Transverse colon (tissue), 3 donors: ENCODE measurements around the gene AGPAT2.

Experiments used
- EP300 ChIP-seq: sonication (generic); formaldehyde crosslinking; IDR thresholded peaks from one replicate; pipeline ENCODE4 v1.6.1; 2017; ENCODE audit warnings: antibody characterized with exemption, low read depth
- POLR2A ChIP-seq: fragments of 450-650 bp; IDR thresholded peaks from one replicate; pipeline ENCODE4 v1.6.1; 2016; ENCODE audit warnings: antibody characterized with exemption, mild to moderate bottlenecking, moderate library complexity
- TF ChIP-seq, protein P1 (sequence below), 5 experiments: fragments of 200-600 bp in 3 of 5; fragments of 450-650 bp in 2 of 5; sonication (generic) in 3 of 5; IDR thresholded peaks; 1 replicate in 2 of 5; 2 replicates in 3 of 5; pipeline ENCODE4 v1.5.1; 2016 to 2017; ENCODE audit warnings: antibody characterized with exemption in 5 of 5, inconsistent platforms in 3 of 5, mild to moderate bottlenecking in 2 of 5, moderate library complexity in 1 of 5

DNA sequence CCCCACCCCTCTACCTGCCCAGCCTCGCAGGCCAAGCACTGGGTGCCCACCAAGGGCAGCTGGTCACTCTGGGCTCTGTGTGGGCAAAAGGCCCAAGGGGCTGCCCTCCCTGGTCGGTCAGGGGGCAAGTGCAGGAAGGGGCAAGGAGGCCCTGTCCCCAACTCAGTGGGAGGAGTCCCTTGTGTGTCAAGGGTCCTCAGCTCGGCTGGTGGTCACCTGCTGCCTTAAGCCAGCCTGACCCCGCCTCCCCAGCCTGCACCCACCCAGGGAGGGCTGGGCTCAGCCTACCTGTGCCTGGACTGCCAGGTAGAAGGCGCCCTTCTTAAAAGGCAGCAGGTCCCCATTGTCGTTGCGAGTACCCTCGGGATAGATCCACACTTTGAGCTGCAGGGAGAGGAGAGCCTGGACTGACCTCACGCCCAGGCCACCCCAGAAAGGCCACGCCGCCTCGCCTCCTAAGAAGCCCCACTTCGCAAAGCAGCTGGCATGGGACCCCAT lies 10.9 kb downstream of the AGPAT2 start:
- TF ChIP-seq, protein P1, sequence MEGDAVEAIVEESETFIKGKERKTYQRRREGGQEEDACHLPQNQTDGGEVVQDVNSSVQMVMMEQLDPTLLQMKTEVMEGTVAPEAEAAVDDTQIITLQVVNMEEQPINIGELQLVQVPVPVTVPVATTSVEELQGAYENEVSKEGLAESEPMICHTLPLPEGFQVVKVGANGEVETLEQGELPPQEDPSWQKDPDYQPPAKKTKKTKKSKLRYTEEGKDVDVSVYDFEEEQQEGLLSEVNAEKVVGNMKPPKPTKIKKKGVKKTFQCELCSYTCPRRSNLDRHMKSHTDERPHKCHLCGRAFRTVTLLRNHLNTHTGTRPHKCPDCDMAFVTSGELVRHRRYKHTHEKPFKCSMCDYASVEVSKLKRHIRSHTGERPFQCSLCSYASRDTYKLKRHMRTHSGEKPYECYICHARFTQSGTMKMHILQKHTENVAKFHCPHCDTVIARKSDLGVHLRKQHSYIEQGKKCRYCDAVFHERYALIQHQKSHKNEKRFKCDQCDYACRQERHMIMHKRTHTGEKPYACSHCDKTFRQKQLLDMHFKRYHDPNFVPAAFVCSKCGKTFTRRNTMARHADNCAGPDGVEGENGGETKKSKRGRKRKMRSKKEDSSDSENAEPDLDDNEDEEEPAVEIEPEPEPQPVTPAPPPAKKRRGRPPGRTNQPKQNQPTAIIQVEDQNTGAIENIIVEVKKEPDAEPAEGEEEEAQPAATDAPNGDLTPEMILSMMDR (IDR thresholded peaks at IDR 0.05) = no peak
- TF ChIP-seq POLR2A = no peak
- TF ChIP-seq EP300 = no peak
